Skeletal muscle tissue (tissue), 4 donors: ENCODE results near the gene CDC123. TPM values are rescaled to one million over a fixed set of nuclear protein-coding genes. Genes with fewer than 3 reads are reported as not detected.
"Not testable (repeated sequence)": the region's sequence is repeated elsewhere in the genome, so short reads cannot be mapped to it uniquely, and the experiment has no call there.

Experiments
- H3K27ac ChIP-seq: one replicate; pipeline ENCODE4 v1.7.0; 2013; ENCODE audit warnings: mild to moderate bottlenecking, low read depth, low read length, inconsistent platforms
- H3K27me3 ChIP-seq, 3 donors: one replicate each; pipeline ENCODE4 v1.7.0; 2013; ENCODE audit warnings: low read length in 3 of 3; ENCODE audit not compliant: control insufficient read depth in 3 of 3, insufficient read depth in 3 of 3
- H3K36me3 ChIP-seq, 3 donors: one replicate each; pipeline ENCODE4 v1.7.0; 2013; ENCODE audit warnings: low read length in 3 of 3; ENCODE audit not compliant: control insufficient read depth in 3 of 3, insufficient read depth in 3 of 3
- H3K4me1 ChIP-seq, 3 donors: one replicate each; pipeline ENCODE4 v1.7.0; 2013; ENCODE audit warnings: low read length in 3 of 3, mild to moderate bottlenecking in 3 of 3; ENCODE audit not compliant: control insufficient read depth in 3 of 3, insufficient read depth in 3 of 3
- H3K4me3 ChIP-seq, 3 donors: one replicate each; pipeline ENCODE4 v1.7.0; 2013; ENCODE audit warnings: low read length in 3 of 3
- H3K9ac ChIP-seq, 3 donors: one replicate each; pipeline ENCODE4 v1.7.0; 2013; ENCODE audit warnings: low read length in 3 of 3, mild to moderate bottlenecking in 3 of 3, moderate library complexity in 2 of 3, low read depth in 1 of 3
- H3K9me3 ChIP-seq, 3 donors: one replicate each; pipeline ENCODE4 v1.7.0; 2013; ENCODE audit warnings: low read length in 3 of 3; ENCODE audit not compliant: control insufficient read depth in 3 of 3
- total RNA-seq: library from RNA; depleted of rRNA; stranded (reverse); fragments of >200 nt; gene quantifications from one replicate; pipeline ENCODE4 v1.2.3, GENCODE V29; 2014
- donor health status: Osteomylitis.

CDC123 gene
- total RNA-seq, 1 donor from 2014 or later = 84.5 TPM

GRCh38 chr10:12269056-12269455 lies 73.1 kb downstream of the CDC123 start:
- Histone ChIP-seq H3K27me3 (no peaks in the 10 kb centered on the region), H3K4me3 (no peak overlapping the region), H3K9me3 (no peaks in the 10 kb centered on the region), H3K4me1 (peaks cover 0 to 4% (median 3%) of the 10 kb centered on the region in 3 donors), H3K36me3 (no peaks in the 10 kb centered on the region), H3K9ac (no peak overlapping the region), H3K27ac (no peak overlapping the region)

GRCh38 chr10:12271210-12271540 lies 75.2 kb downstream of the CDC123 start:
- Histone ChIP-seq H3K36me3 (no peaks in the 10 kb centered on the region), H3K27ac (no peak overlapping the region)

GRCh38 chr10:12277862-12278261 lies 81.9 kb downstream of the CDC123 start:
- H3K36me3 ChIP-seq, H3K27me3 ChIP-seq, H3K9me3 ChIP-seq, H3K4me1 ChIP-seq, H3K27ac ChIP-seq, H3K4me3 ChIP-seq, H3K9ac ChIP-seq: not testable (repeated sequence)

More at GRCh38 chr10:12271210-12271540, 75.2 kb downstream of the CDC123 start:
- Histone ChIP-seq H3K9ac (no peak overlapping the region), H3K27me3 (no peaks in the 10 kb centered on the region), H3K4me3 (no peak overlapping the region), H3K9me3 (no peaks in the 10 kb centered on the region), H3K4me1 (peaks cover 0 to 2% (median 0%) of the 10 kb centered on the region in 3 donors)

- Histone ChIP-seq H3K27me3 (no peaks in the 10 kb centered on the region), H3K4me3 (no peak overlapping the region), H3K36me3 (no peaks in the 10 kb centered on the region), H3K4me1 (no peaks in the 10 kb centered on the region), H3K9me3 (no peaks in the 10 kb centered on the region), H3K27ac (no peak overlapping the region), H3K9ac (no peak overlapping the region)
These were observed 83.3 kb downstream of the CDC123 start for GRCh38 chr10:12279281-12279680.

- no peaks in the 10 kb centered on the region for H3K4me1 ChIP-seq
- no peaks in the 10 kb centered on the region for H3K36me3 ChIP-seq
- H3K27me3 ChIP-seq = no peaks in the 10 kb centered on the region
- H3K27ac ChIP-seq = no peak overlapping the region
- H3K9ac ChIP-seq = no peak overlapping the region
- H3K9me3 ChIP-seq = no peaks in the 10 kb centered on the region
- H3K4me3 ChIP-seq = no peak overlapping the region
These were observed 91.8 kb downstream of the CDC123 start for GRCh38 chr10:12287772-12288171.

GRCh38 chr10:12297784-12298183 lies 101.8 kb downstream of the CDC123 start:
- H3K27me3 ChIP-seq, H3K9me3 ChIP-seq, H3K27ac ChIP-seq, H3K9ac ChIP-seq, H3K36me3 ChIP-seq, H3K4me1 ChIP-seq, H3K4me3 ChIP-seq: not testable (repeated sequence)

GRCh38 chr10:12299222-12299965 lies 103.4 kb downstream of the CDC123 start:
- no peak overlapping the region for H3K4me3 ChIP-seq
- H3K36me3 ChIP-seq = no peaks in the 10 kb centered on the region
- no peaks in the 10 kb centered on the region for H3K9me3 ChIP-seq
- H3K4me1 ChIP-seq = no peaks in the 10 kb centered on the region
- no peaks in the 10 kb centered on the region for H3K27me3 ChIP-seq
- no peak overlapping the region for H3K27ac ChIP-seq
- no peak overlapping the region for H3K9ac ChIP-seq

Other genes starting within 250 kb of the CDC123 start
- 13.0 TPM for gene UPF2, start 153.4 kb upstream of the CDC123 start, total RNA-seq
- 38.1 TPM for gene DHTKD1, start 127.2 kb upstream of the CDC123 start, total RNA-seq
- gene SEC61A2, start 66.5 kb upstream of the CDC123 start, total RNA-seq = 4.2 TPM
- 15.7 TPM for gene NUDT5, start 297 bp upstream of the CDC123 start, total RNA-seq
- gene CAMK1D, start 153.4 kb downstream of the CDC123 start, total RNA-seq = 2.1 TPM